Gastroesophageal sphincter (tissue), 3 donors: Measurements from ENCODE around the gene ADAMTS14.

Experiments
- EP300 ChIP-seq: sonication (generic); formaldehyde crosslinking; IDR thresholded peaks from one replicate; pipeline ENCODE4 v1.6.1; 2017; ENCODE audit warnings: antibody characterized with exemption, mild to moderate bottlenecking
- POLR2A ChIP-seq, 2 donors: fragments of 450-650 bp; IDR thresholded peaks; one replicate each; pipeline ENCODE4 v1.6.1; 2017; ENCODE audit warnings: antibody characterized with exemption in 2 of 2, mild to moderate bottlenecking in 2 of 2, moderate library complexity in 1 of 2
- POLR2AphosphoS5 ChIP-seq: sonication (generic); formaldehyde crosslinking; IDR thresholded peaks from one replicate; pipeline ENCODE4 v1.6.1; 2017; ENCODE audit warnings: antibody characterized with exemption
- TF ChIP-seq, protein P1 (sequence below), 4 experiments: fragments of 200-600 bp in 2 of 4; fragments of 450-650 bp in 2 of 4; sonication (generic) in 1 of 4; IDR thresholded peaks; one replicate each; pipeline ENCODE4 v1.5.1; 2017 to 2019; ENCODE audit warnings: antibody characterized with exemption in 4 of 4, mild to moderate bottlenecking in 2 of 4, moderate library complexity in 2 of 4

DNA sequence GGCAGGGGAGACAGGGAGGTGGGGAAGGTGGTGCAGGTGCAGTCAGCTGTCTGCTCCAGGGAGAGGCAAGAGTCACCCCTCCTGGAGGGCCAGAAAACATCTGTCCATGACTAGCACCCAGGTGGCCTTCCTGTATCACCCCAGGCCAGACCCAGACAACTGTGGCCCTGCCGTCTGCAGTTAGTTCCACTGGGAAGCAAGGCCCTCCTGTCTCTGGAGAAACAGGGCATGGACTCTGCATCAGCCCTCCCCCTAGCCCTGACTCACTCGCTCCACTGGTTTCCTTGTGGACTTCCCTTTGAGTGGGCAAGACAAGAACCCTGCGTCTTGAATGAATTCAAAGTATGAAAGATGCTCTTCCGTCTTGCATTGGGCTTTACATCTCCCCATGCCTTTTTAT, 100.3 kb downstream of the ADAMTS14 start:
- TF ChIP-seq POLR2A (IDR thresholded peaks at IDR 0.05) (no peak), POLR2AphosphoS5 (no peak), EP300 (no peak)
- TF ChIP-seq, protein P1, sequence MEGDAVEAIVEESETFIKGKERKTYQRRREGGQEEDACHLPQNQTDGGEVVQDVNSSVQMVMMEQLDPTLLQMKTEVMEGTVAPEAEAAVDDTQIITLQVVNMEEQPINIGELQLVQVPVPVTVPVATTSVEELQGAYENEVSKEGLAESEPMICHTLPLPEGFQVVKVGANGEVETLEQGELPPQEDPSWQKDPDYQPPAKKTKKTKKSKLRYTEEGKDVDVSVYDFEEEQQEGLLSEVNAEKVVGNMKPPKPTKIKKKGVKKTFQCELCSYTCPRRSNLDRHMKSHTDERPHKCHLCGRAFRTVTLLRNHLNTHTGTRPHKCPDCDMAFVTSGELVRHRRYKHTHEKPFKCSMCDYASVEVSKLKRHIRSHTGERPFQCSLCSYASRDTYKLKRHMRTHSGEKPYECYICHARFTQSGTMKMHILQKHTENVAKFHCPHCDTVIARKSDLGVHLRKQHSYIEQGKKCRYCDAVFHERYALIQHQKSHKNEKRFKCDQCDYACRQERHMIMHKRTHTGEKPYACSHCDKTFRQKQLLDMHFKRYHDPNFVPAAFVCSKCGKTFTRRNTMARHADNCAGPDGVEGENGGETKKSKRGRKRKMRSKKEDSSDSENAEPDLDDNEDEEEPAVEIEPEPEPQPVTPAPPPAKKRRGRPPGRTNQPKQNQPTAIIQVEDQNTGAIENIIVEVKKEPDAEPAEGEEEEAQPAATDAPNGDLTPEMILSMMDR (IDR thresholded peaks at IDR 0.05): no peak
